Nephron (organoid): Measurements from ENCODE around the gene FCGBP.

ENCODE experiments used
- H3K27ac Mint-ChIP-seq, 3 experiments: 2 replicates each; pipeline ENCODE4 v1.8.0; 2020; ENCODE audit warnings: mixed read lengths in 3 of 3, mild to moderate bottlenecking in 2 of 3, moderate library complexity in 1 of 3
- H3K27me3 Mint-ChIP-seq: 2 replicates; pipeline ENCODE4 v1.8.0; 2021; ENCODE audit warnings: low read depth, mild to moderate bottlenecking, moderate library complexity, mixed read lengths
- H3K36me3 Mint-ChIP-seq: 2 replicates; pipeline ENCODE4 v1.8.0; 2020; ENCODE audit warnings: low read depth, mixed read lengths
- H3K4me1 Mint-ChIP-seq: 2 replicates; pipeline ENCODE4 v1.8.0; 2020; ENCODE audit warnings: mixed read lengths
- H3K4me3 Mint-ChIP-seq, 3 experiments: 2 replicates each; pipeline ENCODE4 v1.8.0; 2020; ENCODE audit warnings: mild to moderate bottlenecking in 3 of 3, mixed read lengths in 3 of 3, moderate library complexity in 2 of 3
- H3K9me3 Mint-ChIP-seq: 2 replicates; pipeline ENCODE4 v1.8.0; 2020; ENCODE audit warnings: mixed read lengths
- CTCF ChIP-seq, 3 experiments: fragments of 200-600 bp; sonication (generic); IDR thresholded peaks; one replicate each; pipeline ENCODE4 v1.5.0; 2021; ENCODE audit warnings: antibody characterized with exemption in 3 of 3; ENCODE audit not compliant: unreplicated experiment in 3 of 3

The FCGBP gene

GRCh38 chr19:39927524-39928356 is 6.7 kb downstream of the FCGBP start:
- Mint-ChIP-seq H3K4me1 (no peaks in the 10 kb centered on the region), H3K4me3 (no peak overlapping the region)

GRCh38 chr19:39927076-39927475 is 7.4 kb downstream of the FCGBP start:
- H3K9me3 Mint-ChIP-seq, result peaks cover 9% of the 10 kb centered on the region
- H3K27me3 Mint-ChIP-seq, result peaks cover 2% of the 10 kb centered on the region
- no peaks in the 10 kb centered on the region for H3K36me3 Mint-ChIP-seq
- no peak for TF ChIP-seq CTCF (IDR thresholded peaks at IDR 0.05; ENCODE audit: unreplicated experiment in 3 of 3)
- H3K27ac Mint-ChIP-seq, result no peak overlapping the region
- no peaks in the 10 kb centered on the region for H3K4me1 Mint-ChIP-seq
- H3K4me3 Mint-ChIP-seq, result no peak overlapping the region

More at GRCh38 chr19:39927524-39928356, 6.7 kb downstream of the FCGBP start:
- no peak for TF ChIP-seq CTCF (IDR thresholded peaks at IDR 0.05; ENCODE audit: unreplicated experiment in 3 of 3)
- H3K9me3 Mint-ChIP-seq, result peaks cover 9% of the 10 kb centered on the region
- no peak overlapping the region for H3K27ac Mint-ChIP-seq
- H3K27me3 Mint-ChIP-seq, result peaks cover 4% of the 10 kb centered on the region
- H3K36me3 Mint-ChIP-seq, result no peaks in the 10 kb centered on the region

- H3K27me3 Mint-ChIP-seq, result no peaks in the 10 kb centered on the region
- H3K9me3 Mint-ChIP-seq, result peaks cover 9% of the 10 kb centered on the region
- no peak overlapping the region for H3K27ac Mint-ChIP-seq
- no peaks in the 10 kb centered on the region for H3K36me3 Mint-ChIP-seq
- no peaks in the 10 kb centered on the region for H3K4me1 Mint-ChIP-seq
- no peak for TF ChIP-seq CTCF (IDR thresholded peaks at IDR 0.05; ENCODE audit: unreplicated experiment in 3 of 3)
- H3K4me3 Mint-ChIP-seq, result no peak overlapping the region
Measured at GRCh38 chr19:39926170-39926760, 8.2 kb downstream of the FCGBP start.

- Mint-ChIP-seq H3K27ac (no peak overlapping the region), H3K27me3 (no peaks in the 10 kb centered on the region), H3K36me3 (no peaks in the 10 kb centered on the region), H3K4me1 (no peaks in the 10 kb centered on the region), H3K4me3 (no peak overlapping the region), H3K9me3 (peaks cover 5% of the 10 kb centered on the region)
- TF ChIP-seq CTCF (IDR thresholded peaks at IDR 0.05; ENCODE audit: unreplicated experiment in 3 of 3), result no peak
Measured at GRCh38 chr19:39924952-39925351, 9.5 kb downstream of the FCGBP start.

GRCh38 chr19:39924389-39924788 is 10.0 kb downstream of the FCGBP start:
- Mint-ChIP-seq H3K27me3 (no peaks in the 10 kb centered on the region), H3K4me3 (no peak overlapping the region), H3K27ac (no peak overlapping the region), H3K36me3 (no peaks in the 10 kb centered on the region), H3K4me1 (no peaks in the 10 kb centered on the region), H3K9me3 (no peaks in the 10 kb centered on the region)
- TF ChIP-seq CTCF (IDR thresholded peaks at IDR 0.05; ENCODE audit: unreplicated experiment in 3 of 3), result no peak
